SH-SY5Y (cell line): ENCODE results near the gene ADGRA3.

Experiments used
- GATA2 ChIP-seq: IDR thresholded peaks from 2 replicates; pipeline ENCODE4 v1.6.1; 2011; ENCODE audit warnings: mild to moderate bottlenecking, low read depth, low read length
- GATA3 ChIP-seq: IDR thresholded peaks from 2 replicates; pipeline ENCODE4 v1.6.1; 2011; ENCODE audit warnings: low read depth, mild to moderate bottlenecking, low read length, moderate library complexity

The ADGRA3 gene

GRCh38 chr4:22458098-22458497, 57.8 kb downstream of the ADGRA3 start:
- TF ChIP-seq GATA3 = no peak
- no peak for TF ChIP-seq GATA2

DNA sequence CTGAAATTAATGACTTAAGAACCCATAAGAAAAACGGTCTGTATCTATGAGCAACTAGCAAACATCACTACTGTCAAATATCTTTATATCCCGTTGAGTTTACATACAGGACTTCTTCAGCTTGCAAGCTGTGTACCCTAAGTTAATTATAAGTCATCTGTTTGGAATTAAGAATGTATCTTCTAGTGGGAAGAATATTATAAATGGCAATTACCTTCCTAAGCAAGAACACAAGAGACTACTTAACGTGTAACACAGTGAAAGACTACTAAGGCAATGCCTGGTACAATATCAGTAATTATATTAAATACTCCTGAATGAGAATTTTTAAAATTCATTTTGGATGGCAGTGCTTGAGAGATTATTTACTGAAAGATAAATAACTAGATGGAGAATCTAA, 58.5 kb downstream of the ADGRA3 start:
- TF ChIP-seq GATA2 (no peak), GATA3 (no peak)

GRCh38 chr4:22456291-22456690, 59.6 kb downstream of the ADGRA3 start:
- no peak for TF ChIP-seq GATA3
- no peak for TF ChIP-seq GATA2

DNA sequence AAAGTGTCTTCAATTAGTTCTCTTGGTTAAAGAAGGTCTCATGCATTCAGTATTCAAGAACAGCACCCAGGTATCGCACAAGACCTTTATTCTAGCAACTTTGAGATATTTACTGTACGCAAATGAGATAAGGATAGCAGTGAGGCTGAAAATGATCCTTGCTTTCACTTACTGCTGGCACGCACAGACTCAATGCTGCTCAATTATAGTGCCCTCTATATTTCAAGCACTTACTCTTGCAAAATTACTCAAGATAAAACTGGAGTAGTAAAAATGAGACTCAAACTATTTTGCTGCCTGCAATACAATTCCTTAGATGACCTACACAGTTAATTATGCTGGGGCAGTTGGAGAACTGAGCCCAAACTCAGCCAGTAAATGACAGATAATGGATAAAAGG, 60.9 kb downstream of the ADGRA3 start:
- TF ChIP-seq GATA2 (no peak), GATA3 (no peak)

DNA sequence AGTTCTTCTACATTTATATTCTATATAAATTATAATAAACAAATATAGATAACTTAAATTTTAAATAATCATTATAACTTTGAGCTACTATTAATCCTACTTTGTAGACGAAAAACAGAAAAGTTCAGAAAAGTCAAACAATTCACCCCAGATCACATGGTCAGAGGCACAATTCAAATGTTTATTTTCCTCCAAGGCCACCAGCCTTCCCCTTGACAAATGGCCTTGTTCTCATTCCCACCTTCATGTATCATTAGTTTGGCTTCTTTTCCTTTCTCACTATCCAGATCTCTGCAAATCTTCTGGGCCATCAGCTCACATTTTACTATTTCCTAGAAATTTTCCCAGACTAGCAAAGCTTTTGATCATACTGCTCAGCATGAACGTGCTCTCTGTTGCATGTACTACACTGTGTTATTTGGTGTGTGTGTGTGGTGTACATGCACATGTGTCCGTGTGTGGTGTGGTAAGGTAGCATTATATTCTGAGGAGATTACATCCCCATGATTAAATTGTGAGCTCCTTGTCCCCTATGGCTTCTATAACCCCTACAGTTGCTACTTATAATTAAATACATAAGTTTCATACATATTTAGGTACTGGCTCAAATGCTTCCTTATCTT, 61.5 kb downstream of the ADGRA3 start:
- TF ChIP-seq GATA2 (no peak), GATA3 (no peak)

DNA sequence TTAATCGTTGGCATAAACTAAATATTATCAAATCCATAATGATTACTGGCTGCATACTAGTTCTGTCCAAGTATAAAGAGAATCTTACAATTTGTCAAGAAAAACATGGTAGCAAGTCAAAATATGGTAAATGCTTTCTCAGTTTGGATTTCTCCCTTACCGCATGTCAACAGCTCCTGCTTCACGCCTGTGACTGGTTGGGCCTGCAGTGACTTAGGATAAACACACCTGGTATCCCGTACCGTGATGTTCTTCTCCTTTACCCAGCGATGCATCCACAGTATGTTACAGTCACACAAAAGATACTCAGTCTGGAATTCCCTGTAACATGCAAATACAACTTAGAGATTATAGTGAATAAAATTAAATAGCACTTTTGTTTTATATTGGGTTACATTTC, 71.1 kb downstream of the ADGRA3 start:
- TF ChIP-seq GATA3 (no peak), GATA2 (no peak)

GRCh38 chr4:22442956-22443355, 72.9 kb downstream of the ADGRA3 start:
- no peak for TF ChIP-seq GATA2
- no peak for TF ChIP-seq GATA3

DNA sequence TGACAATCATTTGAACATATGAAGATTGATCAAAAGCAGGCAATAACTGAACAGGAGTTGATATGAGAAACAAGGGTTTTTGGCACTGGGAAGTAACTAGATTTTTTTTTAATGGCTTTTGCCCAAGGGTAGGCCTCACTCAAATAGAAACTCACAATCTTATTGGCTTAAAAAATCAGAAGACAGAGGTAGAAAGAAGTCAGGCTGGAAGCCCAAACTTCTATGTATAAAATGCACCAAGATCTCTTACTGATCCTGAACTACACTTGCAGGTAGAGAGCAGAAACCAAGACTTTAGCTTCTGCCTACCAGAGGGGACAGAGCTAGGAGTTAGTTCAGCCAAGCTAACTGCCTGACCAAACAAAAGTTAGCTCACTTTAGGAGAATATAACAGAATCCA, 74.9 kb downstream of the ADGRA3 start:
- TF ChIP-seq GATA3 (no peak), GATA2 (no peak)

- no peak for TF ChIP-seq GATA3
- no peak for TF ChIP-seq GATA2
Observed at GRCh38 chr4:22439947-22440346, 75.9 kb downstream of the ADGRA3 start.

DNA sequence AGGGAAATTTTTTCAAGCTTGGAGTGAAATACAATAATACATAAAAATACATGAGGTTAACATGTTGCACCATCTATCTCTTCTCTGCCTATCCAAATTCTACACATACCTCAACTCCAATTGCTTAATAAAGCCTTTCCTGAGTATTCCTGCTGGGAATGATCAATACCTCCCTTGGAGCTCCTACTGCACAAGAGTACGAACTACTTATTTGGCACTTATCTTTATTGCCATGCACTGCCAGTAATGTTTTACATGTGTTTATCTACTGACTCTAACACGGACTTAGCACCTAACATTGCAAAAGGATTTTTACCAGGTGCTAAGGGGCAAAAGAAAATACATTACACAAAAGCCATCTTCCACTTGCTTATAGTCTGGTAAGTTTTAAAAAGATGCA, 80.2 kb downstream of the ADGRA3 start:
- TF ChIP-seq GATA2 = no peak
- TF ChIP-seq GATA3 = no peak

GRCh38 chr4:22434895-22435294, 81.0 kb downstream of the ADGRA3 start:
- TF ChIP-seq GATA2 = no peak
- no peak for TF ChIP-seq GATA3

GRCh38 chr4:22430626-22431025, 85.2 kb downstream of the ADGRA3 start:
- TF ChIP-seq GATA3 (no peak), GATA2 (no peak)

- TF ChIP-seq GATA3 = no peak
Observed at GRCh38 chr4:22428441-22428840, 87.4 kb downstream of the ADGRA3 start.

- TF ChIP-seq GATA2 = no peak
- no peak for TF ChIP-seq GATA3
Observed at GRCh38 chr4:22427675-22428074, 88.2 kb downstream of the ADGRA3 start.

- TF ChIP-seq GATA2 = no peak
- TF ChIP-seq GATA3 = no peak
Observed at GRCh38 chr4:22420291-22420690, 95.6 kb downstream of the ADGRA3 start.

DNA sequence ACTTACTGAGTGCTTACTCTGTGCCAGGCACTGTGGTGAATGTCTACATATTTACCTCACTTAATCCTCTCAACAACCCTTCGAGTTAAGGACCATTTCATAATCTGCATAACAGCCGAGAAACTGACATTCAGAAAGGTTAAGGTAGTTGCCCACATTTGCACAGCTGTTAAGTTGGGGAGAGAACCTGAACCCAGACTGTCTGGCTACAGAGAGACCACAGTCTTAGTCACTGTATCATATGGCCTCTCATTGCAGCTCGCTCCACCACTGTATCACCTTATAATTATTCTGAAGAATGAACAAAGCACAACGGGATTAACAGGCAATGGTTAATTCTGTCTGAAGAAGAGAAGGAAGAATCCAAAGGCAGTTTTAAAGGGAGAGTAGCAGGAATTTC, 98.5 kb downstream of the ADGRA3 start:
- TF ChIP-seq GATA2 (no peak), GATA3 (no peak)
